ENCODE results near the gene TSFM. TPM values are rescaled to one million over a fixed set of nuclear protein-coding genes. Genes with fewer than 3 reads are reported as not detected.

Gene TSFM
- total and polyA plus RNA-seq, 9 of the 15 experiments (the other 6 are each of a cell fraction or from before 2014, with no cell fraction given) = 44.6 to 198 (median 60.2) TPM

DNA sequence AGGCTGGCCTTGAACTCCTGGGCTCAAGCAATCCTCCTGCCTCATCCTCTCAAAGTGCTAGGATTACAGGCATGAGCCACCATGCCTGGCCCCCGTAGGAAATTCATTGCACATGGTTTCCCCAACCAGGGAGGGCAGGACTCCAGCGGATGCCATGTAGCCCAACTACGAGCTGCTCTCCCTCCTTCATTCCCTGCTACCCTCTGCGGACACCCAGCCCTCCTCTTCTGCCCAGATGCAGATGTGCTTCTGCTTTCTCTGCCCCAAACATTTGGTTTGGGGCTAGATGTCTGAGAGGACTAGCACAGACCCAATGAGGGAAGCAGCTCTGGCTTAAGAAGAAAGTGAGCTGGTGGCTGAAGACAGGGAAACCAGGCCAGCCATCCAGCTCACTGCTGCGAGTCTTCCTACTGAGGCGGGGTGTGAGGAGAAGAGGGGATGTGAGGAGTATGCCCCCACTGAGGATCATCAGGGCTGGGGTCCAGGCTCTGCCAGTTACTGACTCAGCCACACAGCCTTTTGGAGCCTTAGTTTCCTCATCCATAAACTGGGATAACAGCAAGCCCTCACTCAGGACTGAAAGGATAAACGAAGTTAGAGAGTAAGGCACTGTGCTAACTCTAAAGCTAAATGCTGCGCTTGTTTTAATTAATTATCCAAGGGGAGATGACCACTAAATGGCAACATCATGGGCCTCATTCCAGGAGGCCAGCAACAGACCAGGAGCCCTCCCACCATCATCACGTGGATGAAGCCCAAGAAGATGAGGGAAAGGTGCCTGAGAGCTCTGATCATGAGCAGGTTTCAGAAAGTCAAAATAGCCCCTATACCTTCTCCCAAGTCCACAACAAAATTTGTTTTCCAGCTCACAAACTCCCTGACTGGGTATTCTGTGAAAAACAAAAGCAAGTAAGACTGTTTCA, 53.0 kb downstream of the TSFM start (continued):
- TF ChIP-seq, protein P1, sequence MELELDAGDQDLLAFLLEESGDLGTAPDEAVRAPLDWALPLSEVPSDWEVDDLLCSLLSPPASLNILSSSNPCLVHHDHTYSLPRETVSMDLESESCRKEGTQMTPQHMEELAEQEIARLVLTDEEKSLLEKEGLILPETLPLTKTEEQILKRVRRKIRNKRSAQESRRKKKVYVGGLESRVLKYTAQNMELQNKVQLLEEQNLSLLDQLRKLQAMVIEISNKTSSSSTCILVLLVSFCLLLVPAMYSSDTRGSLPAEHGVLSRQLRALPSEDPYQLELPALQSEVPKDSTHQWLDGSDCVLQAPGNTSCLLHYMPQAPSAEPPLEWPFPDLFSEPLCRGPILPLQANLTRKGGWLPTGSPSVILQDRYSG (tag; conservative IDR thresholded peaks at IDR 0.05; ENCODE audit: low read depth) = no peak
- TF ChIP-seq CBX8 (IDR thresholded peaks at IDR 0.05; ENCODE audit: borderline replicate concordance, extremely low read depth, low read depth, low read length, poor library complexity, severe bottlenecking) = no peak
- TF ChIP-seq POLR2B (IDR thresholded peaks at IDR 0.05; ENCODE audit: low read depth, partially characterized antibody) = no peak
- no peak for TF ChIP-seq GABPB1 (CRISPR knock-in tag; IDR thresholded peaks at IDR 0.05)
- no peak for TF ChIP-seq ELF4 (CRISPR knock-in tag; IDR thresholded peaks at IDR 0.05)

Measured in K562 (cell line).